ENCODE results near the gene TP53I3.
"Not testable (repeated sequence)": the region's sequence is repeated elsewhere in the genome, so short reads cannot be mapped to it uniquely, and the experiment has no call there.

The TP53I3 gene

GRCh38 chr2:24052951-24053350, 31.7 kb downstream of the TP53I3 start:
- DNase-seq (ENCODE audit: low spot score), result no peak

GRCh38 chr2:24051833-24052232, 32.8 kb downstream of the TP53I3 start:
- DNase-seq (ENCODE audit: low spot score), result no peak

GRCh38 chr2:24050041-24050979, 34.3 kb downstream of the TP53I3 start:
- DNase-seq (ENCODE audit: low spot score), result no peak

- peak; percentile 24 for DNase-seq (ENCODE audit: low spot score)
Measured at GRCh38 chr2:24049485-24050021, 35.1 kb downstream of the TP53I3 start, which contains the start of gene FKBP1B. TSS of gene FKBP1B (plus strand) at chr2:24049741. CDS start at chr2:24049850, 109 bp downstream.

- DNase-seq (ENCODE audit: low spot score), result no peak
Measured at GRCh38 chr2:24048769-24049484, 35.7 kb downstream of the TP53I3 start.

- no peak for DNase-seq (ENCODE audit: low spot score)
Measured at GRCh38 chr2:24047703-24048033, 37.0 kb downstream of the TP53I3 start.

GRCh38 chr2:24046930-24047702, 37.5 kb downstream of the TP53I3 start, which contains the start of gene WDCP:
TSS of gene WDCP (minus strand) at chr2:24047391. CDS start at chr2:24039494, 7,897 bp downstream.
- DNase-seq (ENCODE audit: low spot score), result peak; percentile 74

GRCh38 chr2:24046599-24046929, 38.1 kb downstream of the TP53I3 start:
- no peak for DNase-seq (ENCODE audit: low spot score)

GRCh38 chr2:24045511-24046508, 38.8 kb downstream of the TP53I3 start:
- no peak for DNase-seq (ENCODE audit: low spot score)

GRCh38 chr2:24043133-24043532, 41.5 kb downstream of the TP53I3 start:
- not testable (repeated sequence) for DNase-seq (ENCODE audit: low spot score)

GRCh38 chr2:24040511-24040910, 44.1 kb downstream of the TP53I3 start:
- no peak for DNase-seq (ENCODE audit: low spot score)

GRCh38 chr2:24038786-24039499, 45.7 kb downstream of the TP53I3 start:
- no peak for DNase-seq (ENCODE audit: low spot score)
